Measurements from ENCODE around the gene YIPF3.
"Not testable (repeated sequence)": the region's sequence is repeated elsewhere in the genome, so short reads cannot be mapped to it uniquely, and the experiment has no call there.

The YIPF3 gene

DNA sequence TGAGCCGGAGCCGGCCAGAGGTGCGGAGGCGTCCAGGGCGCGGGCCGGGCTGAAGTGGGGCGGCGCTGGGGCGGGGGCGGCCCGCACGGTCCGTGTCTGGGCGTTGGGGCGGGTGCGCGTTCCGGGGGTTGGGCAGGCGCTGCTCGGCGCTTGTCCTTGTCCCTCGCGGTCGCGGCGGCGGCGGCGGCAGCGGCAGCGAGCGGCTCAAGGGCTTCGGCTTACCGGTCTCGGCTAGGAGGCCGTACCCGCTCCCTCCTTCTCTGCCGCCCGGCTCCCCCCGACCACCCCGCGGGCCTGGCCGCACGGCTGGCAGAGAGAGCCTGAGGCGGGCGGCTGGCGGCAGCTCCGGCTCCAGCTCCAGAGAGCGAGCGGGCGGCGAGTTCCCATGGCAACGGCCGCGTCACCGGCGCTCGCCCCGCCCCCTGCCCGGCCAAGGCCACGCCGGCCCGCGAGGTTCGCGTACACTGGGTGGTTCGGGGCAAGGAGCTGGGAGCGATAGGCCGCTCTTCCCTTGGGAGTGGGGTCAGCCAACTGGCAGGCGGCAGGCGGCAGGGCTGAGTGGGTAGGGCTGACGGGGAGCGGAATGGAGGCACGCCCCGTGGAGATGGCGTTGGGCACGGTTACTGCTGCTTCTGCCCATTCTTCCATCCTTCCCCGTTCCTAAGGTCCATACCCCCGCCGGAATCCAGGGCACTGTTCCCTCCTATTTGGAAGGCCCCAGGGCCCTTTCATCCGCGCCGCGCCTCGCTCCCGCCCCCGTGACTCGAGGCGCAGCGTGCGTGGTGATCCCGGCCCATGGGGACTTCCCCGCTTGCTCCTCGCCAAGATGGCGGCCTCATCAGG lies 6.5 kb downstream of the YIPF3 start, which contains the start of gene LRRC73:
TSS of gene LRRC73 (minus strand) at position 363 of the 843 bp plus-strand sequence. CDS start 561 bp downstream, outside the sequence.
- DNase-seq (ENCODE audit: low read depth in 2 of 2): peak; percentile 55 to 57

GRCh38 chr6:43509142-43509983 lies 7.4 kb downstream of the YIPF3 start:
- no peak for DNase-seq (ENCODE audit: low read depth in 2 of 2)

- DNase-seq (ENCODE audit: low read depth in 2 of 2): no peak
Observed at GRCh38 chr6:43508481-43509141, 8.1 kb downstream of the YIPF3 start.

- peak; percentile 62 to 65 for DNase-seq (ENCODE audit: low read depth in 2 of 2)
Observed at GRCh38 chr6:43506667-43507471, 9.9 kb downstream of the YIPF3 start.

DNA sequence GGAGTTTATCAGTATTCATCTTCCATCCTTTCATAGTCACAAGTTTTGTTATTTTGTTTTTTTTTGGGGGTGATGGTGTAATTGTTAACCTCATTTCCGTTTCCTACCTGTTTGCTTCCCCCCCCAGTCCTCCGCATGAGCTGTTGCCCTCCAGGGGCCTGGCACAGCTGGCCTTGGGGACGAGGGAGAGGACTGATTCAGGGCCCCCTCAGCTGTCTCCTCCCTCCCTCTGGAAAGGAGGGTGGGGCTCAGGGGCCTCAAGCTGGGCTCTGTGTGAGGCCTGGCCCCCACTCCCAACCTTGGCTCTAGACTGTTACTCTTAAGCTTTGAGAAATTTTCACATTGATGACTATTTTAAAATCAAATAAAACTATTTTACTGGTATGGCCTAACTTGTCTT lies 10.6 kb downstream of the YIPF3 start:
- DNase-seq (ENCODE audit: low read depth in 2 of 2): no peak

- no peak for DNase-seq (ENCODE audit: low read depth in 2 of 2)
Observed at GRCh38 chr6:43505718-43506117, 11.0 kb downstream of the YIPF3 start.

GRCh38 chr6:43504756-43505593 lies 11.8 kb downstream of the YIPF3 start:
- DNase-seq (ENCODE audit: low read depth in 2 of 2): no peak

DNA sequence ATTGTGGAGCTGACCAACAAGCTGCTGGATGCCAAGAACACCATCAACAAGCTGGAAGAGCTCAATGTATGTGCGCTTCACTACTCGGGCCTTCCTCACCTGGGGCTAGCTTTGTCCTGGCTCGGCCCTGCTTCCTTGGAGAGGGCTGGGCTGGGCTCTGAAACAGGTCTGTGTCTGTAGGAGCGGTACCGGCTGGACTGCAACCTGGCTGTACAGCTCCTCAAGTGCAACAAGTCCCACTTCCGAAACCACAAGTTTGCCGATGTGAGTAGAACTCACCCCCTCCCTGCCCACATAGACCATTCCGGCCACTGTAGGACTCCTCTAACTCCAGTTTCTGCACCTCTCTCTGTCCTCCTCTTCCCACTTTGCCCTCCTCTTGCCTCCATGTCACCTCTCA lies 13.3 kb downstream of the YIPF3 start:
- no peak for DNase-seq (ENCODE audit: low read depth in 2 of 2)

DNA sequence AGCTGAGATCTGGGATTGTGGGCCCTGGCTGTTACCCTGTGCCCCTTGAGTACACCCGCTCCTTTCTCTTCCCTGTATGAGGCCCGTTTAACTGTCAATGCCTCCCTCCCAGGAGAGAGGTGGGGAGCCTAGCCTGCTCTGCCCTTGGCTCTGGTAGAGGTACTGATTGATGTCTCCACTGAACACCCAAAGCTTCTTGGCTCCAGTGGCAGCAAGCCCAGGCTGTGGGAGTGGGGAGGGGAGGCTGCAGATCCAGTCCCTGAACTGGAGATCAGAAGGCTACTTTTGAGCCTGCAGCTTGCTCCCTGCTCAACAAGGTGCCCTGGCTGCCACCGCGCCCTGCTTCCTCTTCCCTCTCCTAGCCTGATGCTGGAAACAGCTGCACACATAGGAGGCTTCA lies 14.1 kb downstream of the YIPF3 start:
- DNase-seq (ENCODE audit: low read depth in 2 of 2): no peak

- DNase-seq (ENCODE audit: low read depth in 2 of 2): no peak
Observed at GRCh38 chr6:43500921-43501320, 15.8 kb downstream of the YIPF3 start.

DNA sequence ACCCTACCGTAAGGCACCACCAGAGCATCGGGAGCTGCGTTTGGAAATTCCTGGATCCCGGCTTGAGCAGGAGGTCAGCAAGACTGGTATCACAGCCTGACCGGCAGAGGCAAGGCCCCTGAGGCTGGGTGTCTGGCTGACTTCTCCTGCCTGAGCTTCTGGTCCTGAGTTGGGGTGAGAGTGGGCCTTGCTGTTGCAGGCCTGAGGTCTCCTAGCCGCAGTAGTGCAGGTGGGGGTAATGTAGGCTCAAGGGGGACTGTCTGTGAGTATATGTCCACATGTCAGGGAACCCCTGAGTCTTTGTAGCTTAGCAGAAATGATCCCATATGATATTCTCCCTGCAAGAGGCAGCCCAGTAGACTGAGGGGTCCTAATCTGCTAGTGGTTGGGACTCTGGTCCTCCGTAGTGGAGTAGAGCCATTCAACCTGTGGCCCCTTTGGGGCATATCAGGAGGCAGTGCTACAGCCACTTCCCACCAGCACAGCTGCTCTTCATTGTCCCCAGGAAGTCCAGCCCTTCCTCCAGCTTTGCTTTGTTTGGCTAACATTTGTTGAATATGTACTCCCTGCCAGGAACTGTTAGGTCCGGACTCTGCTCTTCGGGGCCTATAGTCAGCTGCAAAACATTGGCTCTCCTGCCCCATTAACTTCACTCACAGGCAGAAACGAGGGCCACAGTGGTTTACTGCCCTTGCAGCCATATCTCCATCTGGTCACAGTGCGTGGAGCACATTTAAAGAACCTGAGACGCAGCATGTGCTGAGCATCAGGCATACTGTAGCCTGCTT lies 17.5 kb downstream of the YIPF3 start:
- no peak for DNase-seq (ENCODE audit: low read depth in 2 of 2)

DNA sequence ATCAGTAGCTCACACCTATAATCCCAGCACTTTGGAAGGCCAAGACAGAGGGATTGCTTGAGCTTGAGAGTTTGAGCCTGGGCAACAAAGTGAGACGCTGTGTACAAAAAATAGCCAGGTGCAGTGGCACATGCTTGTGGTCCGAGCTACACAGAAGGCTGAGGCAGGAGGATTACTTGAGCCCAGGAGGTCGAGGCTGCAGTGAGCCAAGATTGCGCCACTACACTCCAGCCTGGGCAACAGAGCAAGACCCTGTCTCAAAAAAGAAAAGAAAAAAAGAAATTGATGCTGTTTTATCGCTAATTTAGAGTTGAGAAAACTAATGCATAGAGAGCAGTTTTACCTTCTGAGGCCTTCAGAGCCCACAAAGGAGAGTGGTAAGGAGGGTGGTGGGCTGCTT lies 18.4 kb downstream of the YIPF3 start:
- not testable (repeated sequence) for DNase-seq (ENCODE audit: low read depth in 2 of 2)

GRCh38 chr6:43497689-43498088 lies 19.0 kb downstream of the YIPF3 start:
- no peak for DNase-seq (ENCODE audit: low read depth in 2 of 2)

- no peak for DNase-seq (ENCODE audit: low read depth in 2 of 2)
Observed at GRCh38 chr6:43497129-43497396, 19.7 kb downstream of the YIPF3 start.

DNA sequence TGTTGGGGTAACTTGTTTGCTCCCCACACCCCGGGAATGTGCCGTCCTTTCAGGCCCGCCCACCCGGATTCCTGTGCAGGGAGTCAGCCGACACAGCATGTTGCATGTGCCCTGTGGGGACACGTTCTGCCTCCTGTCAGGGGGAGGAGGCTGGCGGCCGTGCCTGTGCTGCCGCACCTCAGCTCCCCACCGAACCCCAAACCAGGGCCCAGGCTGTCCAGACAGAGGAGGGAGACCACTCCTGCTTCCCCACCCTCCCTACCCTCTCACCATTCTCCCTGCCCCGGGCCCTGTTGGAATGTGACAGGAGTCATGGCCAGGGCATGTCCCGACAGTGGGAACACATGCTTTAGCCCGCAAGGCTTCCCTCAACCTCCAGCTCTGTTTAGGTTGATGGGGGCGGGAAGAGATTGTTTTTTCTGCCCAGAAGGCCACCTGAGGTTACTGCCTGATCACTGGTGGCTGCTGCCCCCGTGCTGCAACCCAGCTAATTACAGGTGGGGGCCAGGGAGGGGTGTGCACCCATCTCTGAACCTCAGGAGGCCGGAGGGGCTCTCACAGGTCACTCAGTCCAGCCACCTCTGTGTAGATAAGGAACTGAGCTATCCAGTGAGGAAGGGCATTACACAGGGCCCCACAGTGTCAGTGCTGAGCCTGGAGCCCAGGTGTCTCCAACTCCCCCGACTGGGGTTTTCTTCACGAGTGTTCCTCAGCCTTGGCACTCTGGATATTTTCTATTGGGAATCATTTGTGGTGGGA lies 20.2 kb downstream of the YIPF3 start:
- DNase-seq (ENCODE audit: low read depth in 2 of 2): no peak

- no peak for DNase-seq (ENCODE audit: low read depth in 2 of 2)
Observed at GRCh38 chr6:43495409-43495941, 21.3 kb downstream of the YIPF3 start.

GRCh38 chr6:43494766-43495165 lies 22.0 kb downstream of the YIPF3 start:
- no peak for DNase-seq (ENCODE audit: low read depth in 2 of 2)

- no peak for DNase-seq (ENCODE audit: low read depth in 2 of 2)
Observed at GRCh38 chr6:43494321-43494720, 22.4 kb downstream of the YIPF3 start.

- DNase-seq (ENCODE audit: low read depth in 2 of 2): no peak
Observed at GRCh38 chr6:43493833-43494232, 22.9 kb downstream of the YIPF3 start.
